RWPE1 (cell line): ENCODE results near the gene NPIPB6.

Experiments used
- CTCF ChIA-PET: fragments of 350-600 bp; sonication (Branson Sonifier 250); formaldehyde crosslinking; extraction: SDS; loops from one replicate; lab custom pipeline; 2021; lab: Yijun Ruan, JAX
- POLR2A ChIA-PET: fragments of 400-600 bp; formaldehyde crosslinking; extraction: SDS; loops from one replicate; lab custom pipeline; 2020; ENCODE audit warnings: antibody characterized with exemption; ENCODE audit not compliant: low non-redundant PET; lab: Yijun Ruan, JAX
- DNase-seq: peaks from one replicate; pipeline ENCODE4 v3.0.0; 2012; ENCODE audit warnings: low spot score
- H3K27ac ChIP-seq: fragments of 450-650 bp; 2 replicates; pipeline ENCODE4 v1.5.1; 2017
- TF ChIP-seq, protein P1 (sequence below): fragments of 450-650 bp; conservative IDR thresholded peaks from 2 replicates; pipeline ENCODE4 v1.5.1; 2017; ENCODE audit warnings: low read depth, mild to moderate bottlenecking

Gene NPIPB6

DNA sequence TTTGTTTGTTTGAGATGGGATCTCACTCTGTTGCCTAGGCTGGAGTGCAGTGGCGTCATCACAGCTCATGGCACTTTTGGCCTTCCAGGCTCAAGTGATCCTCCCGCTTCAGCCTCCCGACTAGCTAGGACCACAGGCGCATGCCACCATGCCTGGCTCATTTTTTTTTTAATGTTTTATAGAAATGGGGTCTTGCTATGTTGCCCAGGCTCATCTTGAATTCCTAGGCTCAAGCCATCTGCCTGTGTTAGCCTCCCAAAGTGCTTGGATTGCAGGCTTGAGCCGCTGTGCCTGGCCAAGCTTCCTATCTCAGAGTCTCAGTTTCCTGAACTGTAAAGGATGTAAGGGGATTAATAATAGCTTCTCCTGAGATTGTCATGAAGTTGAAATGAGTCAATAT, 63.0 kb downstream of the NPIPB6 start:
- H3K27ac ChIP-seq, result no peak overlapping the region
- TF ChIP-seq, protein P1, sequence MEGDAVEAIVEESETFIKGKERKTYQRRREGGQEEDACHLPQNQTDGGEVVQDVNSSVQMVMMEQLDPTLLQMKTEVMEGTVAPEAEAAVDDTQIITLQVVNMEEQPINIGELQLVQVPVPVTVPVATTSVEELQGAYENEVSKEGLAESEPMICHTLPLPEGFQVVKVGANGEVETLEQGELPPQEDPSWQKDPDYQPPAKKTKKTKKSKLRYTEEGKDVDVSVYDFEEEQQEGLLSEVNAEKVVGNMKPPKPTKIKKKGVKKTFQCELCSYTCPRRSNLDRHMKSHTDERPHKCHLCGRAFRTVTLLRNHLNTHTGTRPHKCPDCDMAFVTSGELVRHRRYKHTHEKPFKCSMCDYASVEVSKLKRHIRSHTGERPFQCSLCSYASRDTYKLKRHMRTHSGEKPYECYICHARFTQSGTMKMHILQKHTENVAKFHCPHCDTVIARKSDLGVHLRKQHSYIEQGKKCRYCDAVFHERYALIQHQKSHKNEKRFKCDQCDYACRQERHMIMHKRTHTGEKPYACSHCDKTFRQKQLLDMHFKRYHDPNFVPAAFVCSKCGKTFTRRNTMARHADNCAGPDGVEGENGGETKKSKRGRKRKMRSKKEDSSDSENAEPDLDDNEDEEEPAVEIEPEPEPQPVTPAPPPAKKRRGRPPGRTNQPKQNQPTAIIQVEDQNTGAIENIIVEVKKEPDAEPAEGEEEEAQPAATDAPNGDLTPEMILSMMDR, result no peak
- DNase-seq, result no peak
- POLR2A ChIA-PET, result no interaction called here
- CTCF ChIA-PET, result interaction anchor here (0.7 to 1.7 kb wide), 2 partner anchors 16 to 23 kb away, joined by 3 to 8 read pairs; no protein-coding TSS in a partner anchor

DNA sequence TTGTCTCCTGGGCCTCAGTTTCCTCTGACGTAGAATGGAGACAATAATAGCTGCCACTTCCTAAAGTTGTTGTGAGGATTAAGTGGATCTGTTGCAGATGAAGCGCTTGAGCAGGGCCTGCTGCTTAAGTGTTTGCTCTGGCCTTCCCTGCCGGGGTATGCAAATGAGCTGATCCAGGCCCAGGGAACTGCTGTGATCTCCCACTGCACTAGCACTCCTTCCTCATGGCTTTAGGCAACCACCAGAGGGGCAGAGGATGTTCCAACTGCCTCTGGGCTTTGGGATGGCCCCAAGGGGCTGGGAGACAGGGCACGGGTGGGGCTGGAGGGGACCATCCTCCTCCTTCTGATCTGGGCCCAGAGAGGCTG, 64.8 kb downstream of the NPIPB6 start:
- H3K27ac ChIP-seq, result no peak overlapping the region
- TF ChIP-seq, protein P1, result no peak
- no peak for DNase-seq
- ChIA-PET POLR2A (no interaction called here), CTCF (interaction anchor here (0.6 to 1.1 kb wide), 2 partner anchors 23 to 31 kb away, joined by 3 to 5 read pairs; no protein-coding TSS in a partner anchor)

DNA sequence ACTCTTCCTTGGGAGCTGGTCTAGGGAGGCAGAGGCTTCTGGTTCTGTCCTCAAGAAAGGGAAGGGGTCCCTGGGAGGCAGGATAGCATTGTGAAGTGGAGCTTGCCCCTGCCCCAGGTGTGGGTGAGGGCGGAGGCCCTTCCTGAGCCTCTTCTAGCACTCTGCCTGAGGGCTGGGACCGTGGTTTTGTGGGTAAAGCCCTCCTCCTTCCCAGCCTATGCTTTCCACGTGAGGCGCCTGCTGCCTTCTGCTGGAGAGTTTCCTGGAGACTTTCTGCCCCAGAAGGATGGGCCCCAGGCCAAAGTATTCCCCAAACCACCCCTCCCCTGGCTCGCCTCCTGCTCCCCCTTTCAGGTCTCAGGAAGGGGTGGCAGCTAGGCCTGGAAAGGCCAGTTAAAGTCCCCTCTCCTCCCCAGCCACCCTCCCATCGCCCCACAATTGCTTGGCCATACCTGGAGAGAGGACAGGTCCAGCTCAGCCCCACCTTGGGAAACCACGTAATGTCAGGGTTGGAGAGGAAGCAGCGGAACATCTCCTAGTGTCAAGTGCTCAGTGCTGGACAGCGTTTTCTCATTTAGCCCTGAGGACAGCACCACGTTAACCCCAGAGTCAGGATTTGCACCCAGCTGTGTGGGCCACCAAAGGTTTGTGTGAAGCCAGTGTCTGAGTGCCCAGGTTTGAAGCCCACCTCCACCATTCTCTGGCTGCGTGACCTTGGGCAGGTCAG, 65.4 kb downstream of the NPIPB6 start:
- H3K27ac ChIP-seq, result no peak overlapping the region
- DNase-seq, result no peak
- ChIA-PET CTCF (interaction anchor here (0.6 to 1.1 kb wide), 2 partner anchors 24 to 32 kb away, joined by 3 to 5 read pairs; no protein-coding TSS in a partner anchor), POLR2A (no interaction called here)
- TF ChIP-seq, protein P1, result no peak

DNA sequence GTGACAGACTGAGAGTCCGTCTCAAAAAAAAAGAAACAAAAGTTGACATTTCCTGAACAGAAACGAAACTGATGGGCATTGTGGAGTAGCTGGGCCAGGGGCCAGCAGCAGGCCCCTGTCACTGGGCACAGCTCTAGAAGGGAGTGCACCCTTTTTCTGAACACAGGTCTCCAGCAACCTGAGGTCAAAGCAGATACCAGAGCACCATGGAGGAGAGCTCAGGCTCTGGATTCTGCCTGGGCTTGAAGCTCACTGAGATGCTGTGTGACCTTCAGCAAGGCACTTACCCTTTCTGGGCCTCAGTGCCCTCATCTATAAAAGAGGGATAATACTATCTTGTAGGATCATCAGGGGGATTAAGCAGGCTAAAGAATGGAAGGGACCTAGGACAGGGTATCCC, 66.0 kb downstream of the NPIPB6 start:
- TF ChIP-seq, protein P1, result no peak
- ChIA-PET POLR2A (no interaction called here), CTCF (no interaction called here)
- no peak overlapping the region for H3K27ac ChIP-seq
- DNase-seq, result no peak

DNA sequence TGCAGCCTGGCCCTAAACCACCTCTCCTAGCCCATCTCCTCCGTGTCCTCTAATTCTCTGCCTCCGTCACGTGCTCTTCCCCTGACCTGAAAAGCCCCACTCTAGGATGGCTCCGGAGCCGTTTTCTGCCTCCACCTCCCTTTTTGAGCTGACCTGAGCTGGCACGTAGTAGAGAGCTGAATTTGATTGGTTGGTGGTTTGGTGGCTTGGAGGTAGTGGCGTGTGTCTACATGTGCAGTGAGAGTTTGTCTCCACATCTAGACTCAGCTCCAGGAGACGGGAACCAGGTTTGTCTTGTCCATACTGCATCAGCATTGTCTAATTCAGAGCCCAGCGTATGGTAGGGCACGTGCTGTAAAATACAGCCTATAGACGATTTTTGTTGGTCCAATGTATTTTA, 68.0 kb downstream of the NPIPB6 start:
- no peak overlapping the region for H3K27ac ChIP-seq
- POLR2A ChIA-PET, result interaction anchor here (0.6 kb wide), 1 partner anchor 195 kb away, joined by 4 read pairs; no protein-coding TSS in a partner anchor
- CTCF ChIA-PET, result interaction anchor here (1.2 kb wide), 1 partner anchor 26 kb away, joined by 3 read pairs; no protein-coding TSS in a partner anchor
- TF ChIP-seq, protein P1, result no peak
- DNase-seq, result no peak

DNA sequence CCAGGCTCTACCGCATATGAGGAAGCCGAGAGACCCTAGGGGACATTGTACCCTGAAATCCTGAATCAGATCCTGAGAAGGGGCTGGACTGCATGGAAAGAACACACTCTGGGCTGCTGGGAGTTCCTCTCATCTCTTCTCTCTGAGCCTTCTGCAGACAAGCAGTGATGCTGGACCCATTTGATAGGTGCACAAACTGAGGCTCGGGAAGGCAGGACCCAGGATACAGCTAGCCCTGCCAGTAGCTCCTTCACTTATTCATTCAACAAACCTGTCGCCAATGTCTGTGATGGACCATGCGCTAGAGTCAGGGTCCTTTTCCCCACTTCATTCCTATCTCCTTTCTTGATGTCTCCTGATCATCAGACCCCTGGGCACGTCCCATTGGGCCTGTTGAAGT, 69.1 kb downstream of the NPIPB6 start:
- H3K27ac ChIP-seq, result no peak overlapping the region
- ChIA-PET CTCF (no interaction called here), POLR2A (no interaction called here)
- no peak for DNase-seq
- TF ChIP-seq, protein P1, result no peak
